Lower leg skin (tissue), 4 donors: ENCODE data around the gene SLC22A1. TPM values are rescaled to one million over a fixed set of nuclear protein-coding genes. Genes with fewer than 3 reads are reported as not detected.

Experiments
- DNase-seq, 2 donors: peaks; one replicate each; pipeline ENCODE4 v3.0.0-alpha.2; 2019; ENCODE audit warnings: low spot score in 2 of 2
- H3K4me3 ChIP-seq: fragments of 200-600 bp; sonication (generic); 2 replicates; pipeline ENCODE4 v1.5.1; 2017; ENCODE audit warnings: mild to moderate bottlenecking, low read depth; ENCODE audit not compliant: poor library complexity, severe bottlenecking
- POLR2A ChIP-seq, 2 donors: fragments of 450-650 bp; IDR thresholded peaks; one replicate each; pipeline ENCODE4 v1.6.1; 2016 to 2017; ENCODE audit warnings: antibody characterized with exemption in 2 of 2, mild to moderate bottlenecking in 1 of 2, moderate library complexity in 1 of 2
- WGBS, 2 donors: methylation state at CpG; one replicate each; pipeline ENCODE4 v1.1.5; 2018; 5-methylcytosine and 5-hydroxymethylcytosine counted together
- intact Hi-C: fragments of 100-400 bp; cut with DNase I; formaldehyde crosslinking; loops from one replicate; pipeline ENCODE4 v1.15.0; 2023; ENCODE audit warnings: low total_unique reads
- total RNA-seq, 4 donors: library from RNA; depleted of rRNA; stranded (reverse); fragments of >200 nt; gene quantifications; one replicate each; pipeline ENCODE4 v1.1.0, GENCODE V29; 2016
- TF ChIP-seq, protein P1 (sequence below), 3 donors: fragments of 450-650 bp; IDR thresholded peaks; one replicate each; pipeline ENCODE4 v1.5.1; 2016; ENCODE audit warnings: antibody characterized with exemption in 3 of 3, mild to moderate bottlenecking in 3 of 3, moderate library complexity in 2 of 3

Gene SLC22A1
- total RNA-seq, 4 donors from 2014 or later: 0.65 to 1.4 (median 0.80) TPM; not detected in 1

DNA sequence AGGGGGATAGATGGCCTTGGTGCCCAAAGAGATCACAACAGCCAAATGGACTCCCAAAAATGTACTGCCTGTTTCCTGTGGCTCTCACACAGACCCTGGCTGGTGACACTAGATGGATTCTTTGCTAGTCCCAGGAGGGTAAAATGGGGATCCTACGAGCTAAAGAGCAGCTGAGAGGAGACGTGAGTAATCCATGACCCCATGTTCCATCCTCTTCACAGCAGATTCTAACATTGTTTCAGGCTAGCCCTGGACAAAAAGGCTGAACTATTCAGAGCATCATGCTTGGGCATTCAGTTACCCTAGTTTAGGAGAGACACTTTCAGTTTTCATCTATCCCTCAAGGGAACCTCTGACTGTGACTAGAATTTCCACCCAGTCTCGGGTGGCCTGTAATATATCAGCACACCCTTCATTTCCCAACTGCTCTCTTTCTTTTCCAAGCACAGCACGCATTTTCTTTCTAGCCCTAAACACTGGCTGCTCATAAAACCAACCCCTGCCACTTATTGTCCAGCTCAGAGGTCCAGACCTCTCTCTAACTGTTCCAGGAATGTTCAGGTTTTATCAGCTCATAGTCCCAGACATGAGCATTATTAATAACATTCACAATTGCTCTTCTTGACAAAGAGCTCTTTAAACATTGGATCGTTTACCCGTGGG is 48.5 kb downstream of the SLC22A1 start:
- intact Hi-C loops: no loop called here
- TF ChIP-seq, protein P1, sequence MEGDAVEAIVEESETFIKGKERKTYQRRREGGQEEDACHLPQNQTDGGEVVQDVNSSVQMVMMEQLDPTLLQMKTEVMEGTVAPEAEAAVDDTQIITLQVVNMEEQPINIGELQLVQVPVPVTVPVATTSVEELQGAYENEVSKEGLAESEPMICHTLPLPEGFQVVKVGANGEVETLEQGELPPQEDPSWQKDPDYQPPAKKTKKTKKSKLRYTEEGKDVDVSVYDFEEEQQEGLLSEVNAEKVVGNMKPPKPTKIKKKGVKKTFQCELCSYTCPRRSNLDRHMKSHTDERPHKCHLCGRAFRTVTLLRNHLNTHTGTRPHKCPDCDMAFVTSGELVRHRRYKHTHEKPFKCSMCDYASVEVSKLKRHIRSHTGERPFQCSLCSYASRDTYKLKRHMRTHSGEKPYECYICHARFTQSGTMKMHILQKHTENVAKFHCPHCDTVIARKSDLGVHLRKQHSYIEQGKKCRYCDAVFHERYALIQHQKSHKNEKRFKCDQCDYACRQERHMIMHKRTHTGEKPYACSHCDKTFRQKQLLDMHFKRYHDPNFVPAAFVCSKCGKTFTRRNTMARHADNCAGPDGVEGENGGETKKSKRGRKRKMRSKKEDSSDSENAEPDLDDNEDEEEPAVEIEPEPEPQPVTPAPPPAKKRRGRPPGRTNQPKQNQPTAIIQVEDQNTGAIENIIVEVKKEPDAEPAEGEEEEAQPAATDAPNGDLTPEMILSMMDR (IDR thresholded peaks at IDR 0.05): no peak
- no peak for TF ChIP-seq POLR2A (IDR thresholded peaks at IDR 0.05)
- H3K4me3 ChIP-seq: no peak overlapping the region
- WGBS, 2 donors: 72 to 76% methylated on average over 6 of the region's 6 CpGs
- no peak for DNase-seq

- H3K4me3 ChIP-seq: no peak overlapping the region
- no peak for TF ChIP-seq POLR2A (IDR thresholded peaks at IDR 0.05)
- TF ChIP-seq, protein P1 (IDR thresholded peaks at IDR 0.05): no peak
- intact Hi-C loops: no loop called here
- DNase-seq: peak in 1 of 2 donors; percentile 31
- 72 to 79% methylated on average over 5 of the region's 5 CpGs for WGBS, 2 donors
These were observed 51.1 kb downstream of the SLC22A1 start for GRCh38 chr6:160172704-160173103.

DNA sequence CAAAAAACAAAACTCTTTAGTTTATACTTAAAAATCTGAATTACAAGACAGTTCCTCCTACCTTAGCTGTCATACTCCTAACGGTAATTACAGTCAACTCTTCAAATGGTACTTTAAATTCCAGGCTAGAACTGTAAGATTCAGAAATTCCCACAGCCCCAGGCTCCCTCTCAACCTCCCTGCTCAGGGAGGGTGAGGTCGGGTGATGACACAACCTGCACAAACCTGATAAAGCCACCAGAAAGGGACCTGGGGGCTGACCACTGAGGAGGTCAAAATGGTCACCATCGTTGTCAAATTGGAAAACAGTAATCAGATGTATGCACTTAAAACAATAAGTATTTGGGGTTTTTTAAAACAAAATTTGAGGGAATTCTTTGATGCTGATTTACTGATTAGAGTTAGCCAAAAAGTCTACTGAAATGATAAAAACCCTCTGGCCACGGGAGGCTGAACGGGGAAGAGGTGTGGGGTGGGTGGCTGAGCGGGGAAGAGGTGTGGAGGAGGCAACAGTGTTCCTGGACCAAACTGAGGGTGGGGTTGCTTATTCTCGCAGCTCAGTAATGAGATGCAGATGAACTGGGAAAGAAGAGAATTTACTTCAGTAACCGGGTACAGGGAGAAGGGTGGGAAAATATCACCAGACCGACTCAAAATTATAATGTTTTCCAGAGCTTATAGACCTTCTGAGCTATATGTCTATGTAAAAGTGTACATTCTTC is 52.4 kb downstream of the SLC22A1 start:
- H3K4me3 ChIP-seq: no peak overlapping the region
- intact Hi-C loops: no loop called here
- no peak for TF ChIP-seq POLR2A (IDR thresholded peaks at IDR 0.05)
- TF ChIP-seq, protein P1 (IDR thresholded peaks at IDR 0.05): no peak
- no peak for DNase-seq
- 31 to 37% methylated on average over 9 of the region's 9 CpGs for WGBS, 2 donors

DNA sequence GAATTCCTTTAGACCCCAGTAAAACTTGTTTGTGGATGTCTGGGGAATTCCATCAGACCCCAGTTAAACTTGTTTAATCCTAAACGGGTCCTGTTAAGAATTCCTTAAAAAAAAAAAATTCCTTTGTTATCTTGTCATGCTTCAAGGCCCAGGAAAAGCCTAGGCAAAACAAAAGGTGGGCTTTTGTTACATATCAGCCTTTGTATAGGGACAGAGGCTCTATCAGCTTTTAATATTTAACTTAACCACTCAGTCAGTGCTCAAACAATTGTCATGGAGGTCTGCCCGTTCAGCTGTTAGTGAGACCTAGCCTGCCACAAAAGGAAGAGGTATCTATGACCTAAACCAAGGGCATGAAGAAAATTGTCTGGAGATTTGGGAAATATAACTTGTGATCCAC is 53.1 kb downstream of the SLC22A1 start:
- H3K4me3 ChIP-seq: no peak overlapping the region
- 55 to 57% methylated on average over 2 of the region's 2 CpGs for whole genome bisulfite sequencing, 2 donors
- no peak for DNase-seq
- no peak for TF ChIP-seq POLR2A (IDR thresholded peaks at IDR 0.05)
- TF ChIP-seq, protein P1 (IDR thresholded peaks at IDR 0.05): no peak
- intact Hi-C loops: no loop called here

GRCh38 chr6:160177220-160177619 is 55.6 kb downstream of the SLC22A1 start:
- H3K4me3 ChIP-seq: no peak overlapping the region
- intact Hi-C loops: no loop called here
- no peak for DNase-seq
- 45 to 60% methylated on average over 2 of the region's 2 CpGs for WGBS, 2 donors
- TF ChIP-seq, protein P1 (IDR thresholded peaks at IDR 0.05): no peak
- no peak for TF ChIP-seq POLR2A (IDR thresholded peaks at IDR 0.05)
